Measurements from ENCODE around the gene TEX26. TPM values are rescaled to one million over a fixed set of nuclear protein-coding genes. Genes with fewer than 3 reads are reported as not detected.

Gene TEX26
- total RNA-seq, 4 donors from 2014 or later, result 0.69 to 0.97 TPM; not detected in 2

- no peak for TF ChIP-seq POLR2A (IDR thresholded peaks at IDR 0.05; ENCODE audit: low read depth)
- no peak for TF ChIP-seq CTCF (IDR thresholded peaks at IDR 0.05)
- TF ChIP-seq EP300 (IDR thresholded peaks at IDR 0.05), result no peak
- TF ChIP-seq POLR2AphosphoS5 (IDR thresholded peaks at IDR 0.05), result no peak
- Histone ChIP-seq H3K27me3 (no peaks in the 10 kb centered on the region), H3K9me3 (no peaks in the 10 kb centered on the region), H3K27ac (replicated peaks in 1 of 4) (no peak overlapping the region), H3K4me3 (no peak overlapping the region), H3K4me1 (peaks cover 0 to 18% (median 4%) of the 10 kb centered on the region in 4 donors), H3K36me3 (no peaks in the 10 kb centered on the region)
- DNase-seq (ENCODE audit: extremely low spot score), result no peak
- intact Hi-C loops (cut with DNase I), result no loop called here
- WGBS, result 83% methylated on average over 1 of the region's 1 CpG
Measured at GRCh38 chr13:31014456-31014855, 82.0 kb downstream of the TEX26 start.

- H3K4me3 ChIP-seq, result no peak overlapping the region
- no peaks in the 10 kb centered on the region for H3K9me3 ChIP-seq
- intact Hi-C loops (cut with DNase I), result no loop called here
- H3K27ac ChIP-seq (replicated peaks in 1 of 4), result no peak overlapping the region
- no peak for TF ChIP-seq POLR2AphosphoS5 (IDR thresholded peaks at IDR 0.05)
- no peak for TF ChIP-seq CTCF (IDR thresholded peaks at IDR 0.05)
- no peak for TF ChIP-seq EP300 (IDR thresholded peaks at IDR 0.05)
- TF ChIP-seq POLR2A (IDR thresholded peaks at IDR 0.05; ENCODE audit: low read depth), result no peak
- peaks cover 0 to 18% (median 4%) of the 10 kb centered on the region in 4 donors for H3K4me1 ChIP-seq
- no peak for DNase-seq (ENCODE audit: extremely low spot score)
- no peaks in the 10 kb centered on the region for H3K27me3 ChIP-seq
- no peaks in the 10 kb centered on the region for H3K36me3 ChIP-seq
Measured at GRCh38 chr13:31015199-31015598, 82.7 kb downstream of the TEX26 start.

- no peaks in the 10 kb centered on the region for H3K27me3 ChIP-seq
- H3K4me3 ChIP-seq, result no peak overlapping the region
- H3K27ac ChIP-seq (replicated peaks in 1 of 4), result no peak overlapping the region
- peaks cover 0 to 18% (median 4%) of the 10 kb centered on the region in 4 donors for H3K4me1 ChIP-seq
- intact Hi-C loops (cut with DNase I), result no loop called here
- 91% methylated on average over 8 of the region's 8 CpGs for WGBS
- H3K36me3 ChIP-seq, result no peaks in the 10 kb centered on the region
- no peak for TF ChIP-seq EP300 (IDR thresholded peaks at IDR 0.05)
- TF ChIP-seq CTCF (IDR thresholded peaks at IDR 0.05), result no peak
- no peak for TF ChIP-seq POLR2A (IDR thresholded peaks at IDR 0.05; ENCODE audit: low read depth)
- no peak for TF ChIP-seq POLR2AphosphoS5 (IDR thresholded peaks at IDR 0.05)
- H3K9me3 ChIP-seq, result no peaks in the 10 kb centered on the region
- DNase-seq (ENCODE audit: extremely low spot score), result no peak
Measured at GRCh38 chr13:31016342-31017325, 84.2 kb downstream of the TEX26 start.

- H3K4me1 ChIP-seq, result peaks cover 0 to 17% (median 4%) of the 10 kb centered on the region in 4 donors
- DNase-seq (ENCODE audit: extremely low spot score), result no peak
- H3K27me3 ChIP-seq, result no peaks in the 10 kb centered on the region
- H3K27ac ChIP-seq (replicated peaks in 1 of 4), result no peak overlapping the region
- no peak for TF ChIP-seq EP300 (IDR thresholded peaks at IDR 0.05)
- no peak for TF ChIP-seq POLR2AphosphoS5 (IDR thresholded peaks at IDR 0.05)
- no peak for TF ChIP-seq CTCF (IDR thresholded peaks at IDR 0.05)
- TF ChIP-seq POLR2A (IDR thresholded peaks at IDR 0.05; ENCODE audit: low read depth), result no peak
- H3K9me3 ChIP-seq, result no peaks in the 10 kb centered on the region
- no peak overlapping the region for H3K4me3 ChIP-seq
- intact Hi-C loops (cut with DNase I), result no loop called here
- H3K36me3 ChIP-seq, result no peaks in the 10 kb centered on the region
- 93% methylated on average over 3 of the region's 3 CpGs for WGBS
Measured at GRCh38 chr13:31018511-31018910, 86.1 kb downstream of the TEX26 start.

Data from esophagus muscularis mucosa (tissue), 4 donors.